HFFc6 (cell line): ENCODE results near the gene ATG16L1. TPM values are rescaled to one million over a fixed set of nuclear protein-coding genes. Genes with fewer than 3 reads are reported as not detected.

Source experiments
- DNase-seq: peaks from one replicate; pipeline ENCODE4 v3.0.0-alpha.2; 2018
- H3K27ac Mint-ChIP-seq: 2 replicates; pipeline ENCODE4 v1.8.0; 2020; ENCODE audit warnings: mild to moderate bottlenecking, mixed read lengths
- H3K27me3 Mint-ChIP-seq: 2 replicates; pipeline ENCODE4 v1.8.0; 2021; ENCODE audit warnings: mild to moderate bottlenecking, moderate library complexity, mixed read lengths; ENCODE audit not compliant: insufficient read depth
- H3K36me3 Mint-ChIP-seq: 2 replicates; pipeline ENCODE4 v1.8.0; 2021; ENCODE audit warnings: low read depth, mixed read lengths
- H3K4me1 Mint-ChIP-seq: 2 replicates; pipeline ENCODE4 v1.8.0; 2020; ENCODE audit warnings: low read depth, mixed read lengths
- H3K4me3 Mint-ChIP-seq: 2 replicates; pipeline ENCODE4 v1.8.0; 2020; ENCODE audit warnings: mild to moderate bottlenecking, moderate library complexity, mixed read lengths
- H3K9me3 Mint-ChIP-seq: 2 replicates; pipeline ENCODE4 v1.8.0; 2020; ENCODE audit warnings: mild to moderate bottlenecking, mixed read lengths
- total RNA-seq, 6 experiments: library from RNA; stranded (reverse); fragmentation: NEBNext Ultra II Directional; extraction: Animal tissue kit (Norgen Biotek cat#: 25700); gene quantifications; 2 replicates in 1 of 6; 3 replicates in 5 of 6; pipeline ENCODE4 v1.2.3, GENCODE V29; 2021
- TF ChIP-seq, protein P1 (sequence below): fragments of 200-600 bp; sonication (generic); IDR thresholded peaks from 2 replicates; pipeline ENCODE4 v1.5.0; 2021; ENCODE audit warnings: antibody characterized with exemption, mild to moderate bottlenecking

The ATG16L1 gene
- total RNA-seq, 6 experiments from 2014 or later, result 19.7 to 22.8 (median 21.6) TPM

DNA sequence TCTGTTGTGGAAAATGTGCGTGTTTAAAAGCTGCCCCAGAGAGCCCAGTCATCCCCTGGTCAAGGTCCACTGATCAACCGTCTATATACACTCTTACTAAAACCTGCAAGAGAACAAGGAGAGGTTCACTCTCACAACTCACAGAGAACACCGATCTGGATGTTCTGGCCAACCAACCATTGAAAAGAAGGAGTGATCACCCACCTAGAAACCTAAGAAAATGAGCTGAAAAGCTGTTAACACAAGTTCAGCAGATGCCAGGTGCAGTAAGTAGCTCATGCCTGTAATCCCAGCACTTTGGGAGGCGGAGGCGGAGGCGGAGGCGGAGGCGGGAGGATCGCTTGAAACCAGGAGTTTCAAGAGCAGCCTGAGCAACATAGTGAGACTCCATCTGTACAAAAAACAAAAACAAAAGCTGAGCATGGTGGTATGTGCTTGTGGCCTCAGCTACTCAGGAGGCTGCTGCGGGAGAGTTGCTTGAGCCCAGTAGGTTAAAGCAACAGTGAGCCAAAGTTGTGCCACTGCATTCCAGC is 14.5 kb downstream of the ATG16L1 start:
- DNase-seq, result no peak
- no peak overlapping the region for H3K4me3 Mint-ChIP-seq
- H3K27ac Mint-ChIP-seq, result no peak overlapping the region
- no peaks in the 10 kb centered on the region for H3K9me3 Mint-ChIP-seq
- peaks cover 1% of the 10 kb centered on the region; the same call in 1 of the 2 replicates for H3K27me3 Mint-ChIP-seq
- peaks cover 41% of the 10 kb centered on the region for H3K36me3 Mint-ChIP-seq
- no peaks in the 10 kb centered on the region for H3K4me1 Mint-ChIP-seq
- TF ChIP-seq, protein P1, sequence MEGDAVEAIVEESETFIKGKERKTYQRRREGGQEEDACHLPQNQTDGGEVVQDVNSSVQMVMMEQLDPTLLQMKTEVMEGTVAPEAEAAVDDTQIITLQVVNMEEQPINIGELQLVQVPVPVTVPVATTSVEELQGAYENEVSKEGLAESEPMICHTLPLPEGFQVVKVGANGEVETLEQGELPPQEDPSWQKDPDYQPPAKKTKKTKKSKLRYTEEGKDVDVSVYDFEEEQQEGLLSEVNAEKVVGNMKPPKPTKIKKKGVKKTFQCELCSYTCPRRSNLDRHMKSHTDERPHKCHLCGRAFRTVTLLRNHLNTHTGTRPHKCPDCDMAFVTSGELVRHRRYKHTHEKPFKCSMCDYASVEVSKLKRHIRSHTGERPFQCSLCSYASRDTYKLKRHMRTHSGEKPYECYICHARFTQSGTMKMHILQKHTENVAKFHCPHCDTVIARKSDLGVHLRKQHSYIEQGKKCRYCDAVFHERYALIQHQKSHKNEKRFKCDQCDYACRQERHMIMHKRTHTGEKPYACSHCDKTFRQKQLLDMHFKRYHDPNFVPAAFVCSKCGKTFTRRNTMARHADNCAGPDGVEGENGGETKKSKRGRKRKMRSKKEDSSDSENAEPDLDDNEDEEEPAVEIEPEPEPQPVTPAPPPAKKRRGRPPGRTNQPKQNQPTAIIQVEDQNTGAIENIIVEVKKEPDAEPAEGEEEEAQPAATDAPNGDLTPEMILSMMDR, result no peak

DNA sequence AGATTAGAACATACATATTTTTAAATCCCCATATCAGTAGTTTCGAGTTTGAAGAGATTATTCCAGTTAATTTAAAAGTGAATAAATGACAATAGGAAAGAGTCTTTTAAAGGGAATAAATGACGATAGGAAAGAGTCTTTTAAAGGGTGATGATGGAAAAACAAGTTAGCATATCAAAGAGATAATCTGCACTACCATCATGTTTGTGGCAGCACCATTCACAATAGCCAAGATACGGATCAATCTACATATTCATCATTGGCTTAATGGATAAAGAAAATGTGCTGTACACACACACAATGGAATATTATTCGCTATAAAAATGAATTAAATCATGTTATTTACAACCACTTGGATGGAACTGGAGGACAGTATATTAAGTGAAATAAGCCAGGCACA is 15.0 kb downstream of the ATG16L1 start:
- H3K36me3 Mint-ChIP-seq, result peaks cover 37% of the 10 kb centered on the region
- no peak overlapping the region for H3K27ac Mint-ChIP-seq
- TF ChIP-seq, protein P1, result no peak
- peaks cover 1% of the 10 kb centered on the region; the same call in 1 of the 2 replicates for H3K27me3 Mint-ChIP-seq
- no peak for DNase-seq
- no peak overlapping the region for H3K4me3 Mint-ChIP-seq
- no peaks in the 10 kb centered on the region for H3K4me1 Mint-ChIP-seq
- no peaks in the 10 kb centered on the region for H3K9me3 Mint-ChIP-seq

DNA sequence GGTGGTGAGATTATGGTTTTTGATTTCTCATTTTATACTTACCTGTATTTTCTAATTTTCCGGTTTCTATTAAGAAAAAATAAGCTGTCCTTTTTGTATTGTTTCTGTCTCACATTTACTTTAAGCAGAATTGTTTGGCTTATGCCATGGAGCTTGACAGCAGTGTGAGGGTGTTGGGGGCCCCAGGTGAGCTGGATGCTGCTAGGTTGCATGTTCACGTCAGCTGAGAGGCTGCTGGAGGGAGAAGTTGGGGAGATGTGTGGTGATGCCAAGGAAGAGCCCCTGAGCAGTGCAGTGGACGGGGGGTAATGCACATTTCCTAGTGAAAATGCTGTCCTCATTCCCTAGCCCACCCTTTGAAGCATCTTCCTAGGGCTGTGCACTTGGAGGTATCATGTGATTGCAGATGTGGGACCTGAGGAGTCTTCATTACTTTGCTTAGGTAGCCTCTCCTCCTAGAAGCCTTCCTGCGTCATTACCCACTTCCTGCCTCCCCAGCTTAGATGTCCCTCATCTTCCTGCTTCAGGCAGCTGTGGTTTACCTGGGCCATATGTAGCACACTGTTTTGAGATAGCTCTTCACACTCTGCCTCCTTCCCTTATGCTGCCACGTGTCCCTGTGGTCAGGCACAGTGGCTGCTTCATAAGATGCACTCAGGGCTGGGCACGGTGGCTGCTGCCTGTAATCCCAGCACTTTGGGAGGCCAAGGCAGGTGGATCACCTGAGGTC is 16.2 kb downstream of the ATG16L1 start:
- H3K27me3 Mint-ChIP-seq, result peaks cover 1% of the 10 kb centered on the region; the same call in 1 of the 2 replicates
- H3K9me3 Mint-ChIP-seq, result no peaks in the 10 kb centered on the region
- no peaks in the 10 kb centered on the region for H3K4me1 Mint-ChIP-seq
- no peak for DNase-seq
- TF ChIP-seq, protein P1, result no peak
- no peak overlapping the region for H3K4me3 Mint-ChIP-seq
- H3K36me3 Mint-ChIP-seq, result peaks cover 29% of the 10 kb centered on the region
- H3K27ac Mint-ChIP-seq, result no peak overlapping the region

DNA sequence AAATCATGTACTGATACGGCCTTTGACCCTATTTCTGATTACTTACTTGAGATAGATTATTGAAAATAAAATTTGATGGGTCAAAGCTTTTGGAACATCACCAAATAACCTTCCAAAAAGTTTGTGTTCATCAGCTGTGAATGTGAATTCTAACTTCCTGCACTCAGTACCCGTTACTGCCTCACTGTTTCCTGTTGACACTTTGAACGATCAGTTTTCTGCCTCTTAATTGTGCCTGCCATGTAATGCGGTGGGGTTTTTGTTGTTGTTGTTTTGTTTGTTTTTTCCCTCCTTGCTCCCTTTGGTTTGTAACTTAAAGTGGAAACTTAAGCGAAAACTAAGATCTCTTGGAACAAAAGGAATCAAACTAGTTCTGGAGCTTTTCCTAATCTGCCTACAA is 18.9 kb downstream of the ATG16L1 start:
- Mint-ChIP-seq H3K4me1 (no peaks in the 10 kb centered on the region), H3K27ac (no peak overlapping the region), H3K4me3 (no peak overlapping the region), H3K9me3 (no peaks in the 10 kb centered on the region), H3K36me3 (peaks cover 35% of the 10 kb centered on the region), H3K27me3 (no peaks in the 10 kb centered on the region; the same call in 1 of the 2 replicates)
- DNase-seq, result no peak
- TF ChIP-seq, protein P1, result no peak

DNA sequence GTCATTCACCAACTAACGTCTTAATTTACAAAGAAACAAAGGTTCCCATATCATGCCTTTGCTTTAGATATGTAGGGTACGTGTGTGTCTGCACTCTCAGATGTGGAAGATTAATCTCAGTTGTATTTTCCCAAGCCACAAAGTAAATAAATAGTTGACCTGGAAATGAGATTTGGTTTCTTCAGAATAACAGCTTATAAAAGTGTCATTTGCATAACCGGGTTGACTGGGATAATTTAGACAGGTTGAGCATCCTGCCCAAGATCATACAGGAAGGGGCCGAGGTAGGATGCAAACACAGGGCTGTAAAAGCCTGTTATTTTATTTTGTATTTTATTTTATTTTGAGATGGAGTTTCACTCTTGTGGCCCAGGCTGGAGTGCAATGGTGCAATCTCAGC is 19.5 kb downstream of the ATG16L1 start:
- Mint-ChIP-seq H3K9me3 (no peaks in the 10 kb centered on the region), H3K4me1 (no peaks in the 10 kb centered on the region), H3K27ac (no peak overlapping the region), H3K27me3 (no peaks in the 10 kb centered on the region; the same call in 1 of the 2 replicates), H3K4me3 (no peak overlapping the region), H3K36me3 (peaks cover 32% of the 10 kb centered on the region)
- no peak for DNase-seq
- TF ChIP-seq, protein P1, result no peak
